BLaER1 treated with 17β-estradiol and CSF1 and Interleukin-3, amounts not matched to agents 10 nM and 100 nM (cell line): ENCODE results near the gene PPP1R12B.

Experiments
- H3K27ac ChIP-seq, 11 experiments: shearing (Covaris generic); formaldehyde crosslinking; 2 replicates each; pipeline ENCODE4 v1.8.1; 2022
- H3K27me3 ChIP-seq, 11 experiments: shearing (Covaris generic); formaldehyde crosslinking; 2 replicates each; pipeline ENCODE4 v1.8.1; 2022
- H3K36me3 ChIP-seq, 11 experiments: shearing (Covaris generic); formaldehyde crosslinking; 2 replicates each; pipeline ENCODE4 v1.8.1; 2022
- H3K4me1 ChIP-seq, 10 experiments: shearing (Covaris generic); formaldehyde crosslinking; 2 replicates each; pipeline ENCODE4 v1.8.1; 2022
- H3K4me2 ChIP-seq, 11 experiments: shearing (Covaris generic); formaldehyde crosslinking; 2 replicates each; pipeline ENCODE4 v1.8.1; 2022
- H3K4me3 ChIP-seq, 10 experiments: shearing (Covaris generic); formaldehyde crosslinking; 2 replicates each; pipeline ENCODE4 v1.8.1; 2022
- H3K9ac ChIP-seq, 11 experiments: shearing (Covaris generic); formaldehyde crosslinking; 2 replicates each; pipeline ENCODE4 v1.8.1; 2022
- H3K9me3 ChIP-seq, 11 experiments: shearing (Covaris generic); formaldehyde crosslinking; replicated peaks in 1 of 11; 2 replicates each; pipeline ENCODE4 v1.8.1; 2022
- H4K20me1 ChIP-seq, 11 experiments: shearing (Covaris generic); formaldehyde crosslinking; 2 replicates each; pipeline ENCODE4 v1.8.1; 2022
- Cebpa-rat ChIP-seq, 11 experiments: shearing (Covaris generic); IDR thresholded peaks; 2 replicates each; pipeline ENCODE4 v1.8.1; 2022

Gene PPP1R12B, protein sequence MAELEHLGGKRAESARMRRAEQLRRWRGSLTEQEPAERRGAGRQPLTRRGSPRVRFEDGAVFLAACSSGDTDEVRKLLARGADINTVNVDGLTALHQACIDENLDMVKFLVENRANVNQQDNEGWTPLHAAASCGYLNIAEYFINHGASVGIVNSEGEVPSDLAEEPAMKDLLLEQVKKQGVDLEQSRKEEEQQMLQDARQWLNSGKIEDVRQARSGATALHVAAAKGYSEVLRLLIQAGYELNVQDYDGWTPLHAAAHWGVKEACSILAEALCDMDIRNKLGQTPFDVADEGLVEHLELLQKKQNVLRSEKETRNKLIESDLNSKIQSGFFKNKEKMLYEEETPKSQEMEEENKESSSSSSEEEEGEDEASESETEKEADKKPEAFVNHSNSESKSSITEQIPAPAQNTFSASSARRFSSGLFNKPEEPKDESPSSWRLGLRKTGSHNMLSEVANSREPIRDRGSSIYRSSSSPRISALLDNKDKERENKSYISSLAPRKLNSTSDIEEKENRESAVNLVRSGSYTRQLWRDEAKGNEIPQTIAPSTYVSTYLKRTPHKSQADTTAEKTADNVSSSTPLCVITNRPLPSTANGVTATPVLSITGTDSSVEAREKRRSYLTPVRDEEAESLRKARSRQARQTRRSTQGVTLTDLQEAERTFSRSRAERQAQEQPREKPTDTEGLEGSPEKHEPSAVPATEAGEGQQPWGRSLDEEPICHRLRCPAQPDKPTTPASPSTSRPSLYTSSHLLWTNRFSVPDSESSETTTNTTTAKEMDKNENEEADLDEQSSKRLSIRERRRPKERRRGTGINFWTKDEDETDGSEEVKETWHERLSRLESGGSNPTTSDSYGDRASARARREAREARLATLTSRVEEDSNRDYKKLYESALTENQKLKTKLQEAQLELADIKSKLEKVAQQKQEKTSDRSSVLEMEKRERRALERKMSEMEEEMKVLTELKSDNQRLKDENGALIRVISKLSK

DNA sequence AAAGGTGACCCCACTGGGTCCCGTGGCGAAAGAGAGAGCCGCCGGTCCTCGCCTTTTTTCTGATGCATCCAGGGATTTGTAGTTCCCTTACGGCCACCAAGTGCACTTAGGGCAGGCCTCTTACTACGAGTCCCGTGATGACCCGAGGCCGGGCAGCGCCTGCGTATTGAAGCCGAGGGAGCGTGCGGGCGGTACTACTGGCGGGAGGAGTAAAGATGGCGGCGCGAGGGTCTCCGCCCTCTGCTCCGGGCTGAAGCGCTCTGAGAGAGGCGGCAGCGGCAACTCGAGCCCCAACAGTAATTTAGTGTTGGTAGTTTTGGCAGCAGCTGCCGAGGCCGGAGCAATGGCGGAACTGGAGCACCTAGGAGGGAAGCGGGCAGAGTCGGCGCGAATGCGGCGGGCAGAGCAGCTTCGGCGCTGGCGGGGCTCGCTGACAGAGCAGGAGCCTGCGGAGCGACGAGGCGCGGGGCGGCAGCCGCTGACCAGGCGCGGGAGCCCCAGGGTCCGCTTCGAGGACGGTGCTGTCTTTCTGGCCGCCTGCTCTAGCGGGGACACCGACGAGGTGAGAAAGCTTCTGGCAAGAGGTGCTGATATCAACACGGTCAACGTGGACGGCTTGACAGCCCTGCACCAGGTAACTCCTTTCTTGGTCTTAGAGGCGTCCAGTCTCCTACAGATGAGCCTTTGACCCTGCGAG is at the start of gene PPP1R12B:
PPP1R12B (plus strand) TSS at position 191 of the 697 bp plus-strand sequence; CDS start at position 344, 153 bp downstream.
- no peaks in the 10 kb centered on the region for H3K9me3 ChIP-seq
- peak within 1 kb of the TSS; percentile 78 to 99 (median 94) for H3K4me2 ChIP-seq
- peaks cover 0 to 21% (median 0%) of the 10 kb centered on the region in 11 experiments; a peak in 3 of 22 replicates for H4K20me1 ChIP-seq
- peak within 1 kb of the TSS; percentile 75 to 90 (median 86) for H3K9ac ChIP-seq
- H3K4me1 ChIP-seq = peaks cover 9 to 26% (median 20%) of the 10 kb centered on the region in 10 experiments
- peak within 1 kb of the TSS; percentile 63 to 84 (median 76) for H3K27ac ChIP-seq
- H3K36me3 ChIP-seq = no peaks in the 10 kb centered on the region
- H3K4me3 ChIP-seq = peak within 1 kb of the TSS; percentile 77 to 93 (median 90)
- H3K27me3 ChIP-seq = no peaks in the 10 kb centered on the region
- no peak for TF ChIP-seq Cebpa-rat (IDR thresholded peaks at IDR 0.05)

GRCh38 chr1:202302166-202302565 is 46.3 kb upstream of the PPP1R12B start:
- no peaks in the 10 kb centered on the region for H3K9me3 ChIP-seq
- no peak overlapping the region for H3K4me2 ChIP-seq
- H3K27me3 ChIP-seq = no peaks in the 10 kb centered on the region
- no peaks in the 10 kb centered on the region for H4K20me1 ChIP-seq
- no peak overlapping the region for H3K27ac ChIP-seq
- peaks cover 0 to 17% (median 0%) of the 10 kb centered on the region in 11 experiments; a peak in 4 of 22 replicates for H3K36me3 ChIP-seq
- TF ChIP-seq Cebpa-rat (IDR thresholded peaks at IDR 0.05) = no peak
- H3K4me3 ChIP-seq = no peak overlapping the region
- no peak overlapping the region for H3K9ac ChIP-seq
- peaks cover 4 to 35% (median 21%) of the 10 kb centered on the region in 10 experiments; a peak in 18 of 20 replicates for H3K4me1 ChIP-seq

DNA sequence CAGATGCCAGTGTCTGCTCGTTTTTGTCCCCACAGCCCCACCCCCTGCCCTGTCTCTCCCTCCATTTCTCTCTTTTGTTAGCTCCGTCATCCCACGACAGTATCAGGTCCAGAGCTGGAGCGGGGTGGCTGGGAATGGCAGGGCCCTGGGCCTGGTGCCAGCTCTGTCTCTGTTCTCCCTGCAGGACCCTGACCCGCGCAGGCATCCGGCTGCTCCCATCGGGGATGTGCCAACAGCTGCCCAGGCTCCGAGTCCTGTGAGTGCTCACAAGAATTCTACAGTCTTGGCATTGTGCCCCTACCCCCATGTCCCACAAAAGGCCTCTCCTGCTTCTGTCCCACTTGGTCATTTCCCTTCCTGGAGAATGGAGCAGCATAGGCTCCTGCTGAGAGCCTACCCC is 44.1 kb upstream of the PPP1R12B start:
- H3K36me3 ChIP-seq = peaks cover 0 to 24% (median 0%) of the 10 kb centered on the region in 11 experiments; a peak in 5 of 22 replicates
- no peak for TF ChIP-seq Cebpa-rat (IDR thresholded peaks at IDR 0.05)

GRCh38 chr1:202305168-202305567 is 43.3 kb upstream of the PPP1R12B start:
- TF ChIP-seq Cebpa-rat (IDR thresholded peaks at IDR 0.05) = no peak
- Histone ChIP-seq H4K20me1 (peaks cover 0 to 12% (median 0%) of the 10 kb centered on the region in 11 experiments; a peak in 1 of 22 replicates), H3K4me1 (peaks cover 7 to 64% (median 46%) of the 10 kb centered on the region in 10 experiments; a peak in 18 of 20 replicates), H3K4me3 (no peak overlapping the region), H3K36me3 (peaks cover 0 to 24% (median 0%) of the 10 kb centered on the region in 11 experiments; a peak in 4 of 22 replicates), H3K9me3 (no peaks in the 10 kb centered on the region), H3K9ac (no peak overlapping the region), H3K27ac (no peak overlapping the region), H3K27me3 (no peaks in the 10 kb centered on the region), H3K4me2 (peak overlapping the region; percentile 8 to 67 (median 57))

More for the DNA sequence above, 44.1 kb upstream of the PPP1R12B start:
- Histone ChIP-seq H4K20me1 (peaks cover 0 to 6% (median 0%) of the 10 kb centered on the region in 11 experiments; a peak in 1 of 22 replicates), H3K27me3 (no peaks in the 10 kb centered on the region), H3K9ac (no peak overlapping the region), H3K4me2 (peak overlapping the region in 6 of 11 experiments; percentile 54 to 67 (median 60); a peak in 10 of 22 replicates), H3K4me1 (peaks cover 7 to 56% (median 38%) of the 10 kb centered on the region in 10 experiments; a peak in 18 of 20 replicates), H3K9me3 (no peaks in the 10 kb centered on the region), H3K27ac (no peak overlapping the region), H3K4me3 (no peak overlapping the region)

DNA sequence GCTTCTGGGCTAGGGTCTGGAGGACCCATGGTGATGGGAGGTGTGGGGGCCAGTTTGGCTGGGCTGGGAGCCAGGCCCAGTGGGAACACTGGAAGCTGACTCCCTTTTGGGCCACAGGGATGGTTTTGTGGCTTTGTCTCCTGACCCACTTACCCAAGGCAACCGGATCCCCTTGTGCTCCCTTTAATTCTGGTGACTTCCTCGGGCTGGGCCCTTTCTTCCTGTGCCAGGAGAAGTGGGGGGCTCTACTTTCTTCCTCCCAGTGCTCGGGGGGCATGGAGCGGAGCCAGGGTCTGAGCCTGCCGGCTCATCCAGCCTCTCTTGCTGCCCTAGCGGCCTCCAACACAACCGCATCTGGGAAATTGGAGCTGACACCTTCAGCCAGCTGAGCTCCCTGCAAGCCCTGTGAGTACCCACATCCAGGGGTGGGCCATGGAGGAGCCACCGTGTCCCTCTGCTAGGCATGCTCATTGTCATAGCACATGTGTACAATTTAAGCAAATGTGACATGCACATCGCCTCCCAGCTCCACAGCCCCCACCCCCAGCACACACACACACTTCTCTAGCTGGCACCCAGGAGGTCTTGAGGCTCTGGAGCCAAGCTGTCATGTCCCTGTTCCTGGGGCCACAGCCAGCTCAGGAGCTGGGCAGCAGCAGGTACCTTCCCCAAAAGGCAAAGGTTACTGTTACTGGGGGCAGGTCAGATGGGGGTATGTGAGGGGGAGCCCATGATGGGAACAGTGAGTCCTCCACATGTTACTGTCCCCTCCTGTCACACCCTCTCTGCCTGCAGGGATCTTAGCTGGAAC is 41.8 kb upstream of the PPP1R12B start:
- H3K4me3 ChIP-seq = no peak overlapping the region
- H3K27ac ChIP-seq = no peak overlapping the region
- no peaks in the 10 kb centered on the region for H3K9me3 ChIP-seq
- H3K27me3 ChIP-seq = no peaks in the 10 kb centered on the region
- TF ChIP-seq Cebpa-rat (IDR thresholded peaks at IDR 0.05) = no peak
- peak overlapping the region in 5 of 11 experiments; percentile 6 to 64 (median 57); a peak in 3 of 22 replicates for H3K4me2 ChIP-seq
- peaks cover 9 to 80% (median 61%) of the 10 kb centered on the region in 10 experiments for H3K4me1 ChIP-seq
- H3K9ac ChIP-seq = no peak overlapping the region
- H3K36me3 ChIP-seq = peaks cover 0 to 24% (median 0%) of the 10 kb centered on the region in 11 experiments; a peak in 4 of 22 replicates
- peaks cover 0 to 14% (median 0%) of the 10 kb centered on the region in 11 experiments; a peak in 1 of 22 replicates for H4K20me1 ChIP-seq

GRCh38 chr1:202310071-202310725 is 38.3 kb upstream of the PPP1R12B start:
- peak overlapping the region in 1 of 11 experiments; percentile 14; a peak in 1 of 22 replicates for H3K9ac ChIP-seq
- H3K27ac ChIP-seq = no peak overlapping the region
- H3K36me3 ChIP-seq = peaks cover 0 to 24% (median 0%) of the 10 kb centered on the region in 11 experiments; a peak in 5 of 22 replicates
- peak overlapping the region in 9 of 11 experiments; percentile 18 to 93 (median 78); a peak in 16 of 22 replicates for H3K4me2 ChIP-seq
- no peak overlapping the region for H3K4me3 ChIP-seq
- no peak for TF ChIP-seq Cebpa-rat (IDR thresholded peaks at IDR 0.05)
- no peaks in the 10 kb centered on the region for H3K9me3 ChIP-seq
- H3K27me3 ChIP-seq = no peaks in the 10 kb centered on the region; a peak in 1 of 22 replicates
- peaks cover 13 to 99% (median 65%) of the 10 kb centered on the region in 10 experiments for H3K4me1 ChIP-seq
- peaks cover 0 to 14% (median 0%) of the 10 kb centered on the region in 11 experiments; a peak in 1 of 22 replicates for H4K20me1 ChIP-seq

DNA sequence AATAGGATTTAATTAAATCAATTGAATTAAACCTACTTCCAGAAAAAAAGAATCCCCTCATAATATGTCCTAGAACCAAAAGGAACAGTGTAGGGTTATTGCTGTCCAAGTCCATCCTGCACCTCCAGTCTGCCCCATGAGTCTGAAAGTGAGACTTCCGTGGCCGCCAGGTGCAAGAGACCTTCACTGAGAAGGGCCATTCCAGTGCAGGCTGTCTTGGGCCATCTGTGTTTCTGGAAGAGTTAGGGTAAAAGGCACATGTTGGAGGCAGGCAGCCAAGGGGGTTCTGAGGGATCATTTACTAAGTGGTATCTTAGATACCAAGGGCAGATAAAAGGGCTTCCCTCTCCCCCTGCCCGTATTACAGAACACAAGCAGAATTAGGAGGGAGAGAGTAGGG is 37.8 kb upstream of the PPP1R12B start:
- H3K4me2 ChIP-seq = peak overlapping the region in 8 of 11 experiments; percentile 30 to 93 (median 80); a peak in 14 of 22 replicates
- H3K27me3 ChIP-seq = no peaks in the 10 kb centered on the region; a peak in 1 of 22 replicates
- no peak overlapping the region for H3K27ac ChIP-seq
- TF ChIP-seq Cebpa-rat (IDR thresholded peaks at IDR 0.05) = no peak
- H3K4me3 ChIP-seq = no peak overlapping the region
- no peak overlapping the region for H3K9ac ChIP-seq
- H3K4me1 ChIP-seq = peaks cover 9 to 98% (median 59%) of the 10 kb centered on the region in 10 experiments
- H4K20me1 ChIP-seq = peaks cover 0 to 14% (median 0%) of the 10 kb centered on the region in 11 experiments; a peak in 1 of 22 replicates
- H3K36me3 ChIP-seq = peaks cover 0 to 24% (median 0%) of the 10 kb centered on the region in 11 experiments; a peak in 5 of 22 replicates
- H3K9me3 ChIP-seq = no peaks in the 10 kb centered on the region
